Transverse colon (tissue), 4 donors: ENCODE data around the gene MYH9.

Experiments used
- CTCF ChIP-seq, 5 experiments: fragments of 200-600 bp in 3 of 5; fragments of 450-650 bp in 2 of 5; sonication (generic) in 3 of 5; IDR thresholded peaks; 1 replicate in 2 of 5; 2 replicates in 3 of 5; pipeline ENCODE4 v1.5.1; 2016 to 2017; ENCODE audit warnings: antibody characterized with exemption in 5 of 5, inconsistent platforms in 3 of 5, mild to moderate bottlenecking in 2 of 5, moderate library complexity in 1 of 5
- EP300 ChIP-seq: sonication (generic); formaldehyde crosslinking; IDR thresholded peaks from one replicate; pipeline ENCODE4 v1.6.1; 2017; ENCODE audit warnings: antibody characterized with exemption, low read depth
- POLR2AphosphoS5 ChIP-seq, 3 donors: sonication (generic); formaldehyde crosslinking; IDR thresholded peaks; one replicate each; pipeline ENCODE4 v1.6.1; 2016; ENCODE audit warnings: antibody characterized with exemption in 3 of 3

GRCh38 chr22:36360011-36360410 is 27.8 kb downstream of the MYH9 start:
- no peak for TF ChIP-seq EP300
- no peak for TF ChIP-seq CTCF (IDR thresholded peaks at IDR 0.05)
- no peak for TF ChIP-seq POLR2AphosphoS5 (IDR thresholded peaks at IDR 0.05)
